Activated T-cell treated with anti-CD3 and anti-CD28 coated beads for 48 hours (primary cell): Measurements from ENCODE around the gene ICAM4.
"Not testable (repeated sequence)": the region's sequence is repeated elsewhere in the genome, so short reads cannot be mapped to it uniquely, and the experiment has no call there.

ENCODE experiments used
- DNase-seq: peaks from one replicate; pipeline ENCODE4 v3.0.0-alpha.2; 2020; ENCODE audit warnings: low read depth

The ICAM4 gene

DNA sequence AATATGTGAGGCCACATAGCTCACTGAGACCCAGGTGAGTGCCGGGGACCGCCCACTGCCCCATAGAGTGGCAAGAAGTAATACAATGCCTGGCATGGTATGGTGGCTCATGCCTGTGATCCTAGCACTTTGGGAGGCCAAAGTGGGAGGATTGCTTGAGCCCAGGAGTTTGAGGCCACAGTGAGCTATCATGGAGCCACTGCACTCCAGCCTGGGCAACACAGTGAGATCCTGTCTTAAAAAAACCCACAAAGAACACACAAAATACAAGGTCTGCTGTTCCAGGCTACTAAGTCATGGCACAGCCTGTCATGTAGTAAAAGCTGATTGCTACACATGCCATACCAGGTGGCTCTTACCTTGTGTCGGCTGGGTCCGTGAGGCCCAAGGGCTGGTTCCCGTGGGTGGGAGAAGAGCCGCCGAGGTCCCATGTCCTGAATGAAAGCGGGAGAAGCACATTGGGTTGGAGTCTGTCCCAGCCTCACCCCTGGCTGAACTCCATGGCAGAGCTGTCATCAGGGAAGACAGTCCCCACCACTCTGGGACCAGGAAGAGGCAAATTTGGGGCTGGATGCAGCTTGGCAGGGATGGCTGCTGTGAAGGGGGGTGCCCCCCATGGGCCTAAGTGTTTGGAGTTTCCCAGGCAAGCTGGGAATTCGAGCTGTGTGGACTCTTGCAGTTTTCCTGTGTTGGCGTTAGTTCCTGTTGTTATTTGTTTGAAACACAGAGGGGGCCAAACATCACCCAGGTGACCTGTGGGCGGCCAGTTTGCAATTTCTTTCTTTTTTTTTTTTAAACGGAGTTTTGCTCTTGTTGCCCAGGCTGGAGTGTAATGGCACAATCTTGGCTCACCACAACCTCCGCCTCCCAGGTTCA lies 32.3 kb downstream of the ICAM4 start:
- no peak for DNase-seq

DNA sequence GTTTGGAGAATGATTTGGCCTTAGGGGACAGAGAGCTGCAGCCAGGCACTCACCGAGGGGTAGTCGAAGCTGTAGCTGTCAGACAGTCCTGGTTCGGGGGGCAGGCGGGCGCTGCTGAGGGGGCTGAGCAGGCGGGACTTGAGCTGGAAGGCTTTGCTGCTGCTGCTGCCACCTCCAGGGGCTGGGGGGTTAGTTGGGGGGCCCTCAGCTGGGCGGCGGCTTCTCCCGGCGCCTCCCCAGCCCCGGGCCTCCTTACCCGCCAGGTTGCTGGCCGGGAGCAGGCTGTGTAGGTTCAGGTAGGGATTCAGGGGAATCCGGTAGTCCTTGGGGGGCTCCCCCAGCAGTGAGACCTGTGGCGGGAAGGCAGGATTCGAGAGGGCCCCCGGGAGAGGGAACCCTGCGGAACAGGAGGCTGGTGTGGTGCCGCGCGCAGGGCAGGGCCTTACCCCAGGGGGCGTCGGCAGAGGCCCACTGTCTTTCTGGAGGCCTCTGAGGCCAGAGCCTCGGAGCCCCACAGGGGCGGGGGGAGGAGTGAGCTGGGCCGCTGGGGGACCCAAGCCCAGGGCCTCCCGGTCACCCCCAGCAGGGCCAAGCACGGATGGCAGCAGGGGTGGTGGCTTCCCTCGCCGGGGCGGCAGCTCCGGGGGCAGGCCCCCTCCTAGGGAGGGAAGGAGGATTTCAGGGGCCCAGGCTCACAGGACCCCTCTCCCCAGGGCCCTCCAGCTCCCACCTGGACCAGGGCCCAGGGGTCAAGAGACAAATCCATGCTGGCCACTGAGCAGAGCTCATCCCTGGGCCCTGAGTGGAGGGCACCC lies 34.1 kb downstream of the ICAM4 start:
- DNase-seq = no peak

DNA sequence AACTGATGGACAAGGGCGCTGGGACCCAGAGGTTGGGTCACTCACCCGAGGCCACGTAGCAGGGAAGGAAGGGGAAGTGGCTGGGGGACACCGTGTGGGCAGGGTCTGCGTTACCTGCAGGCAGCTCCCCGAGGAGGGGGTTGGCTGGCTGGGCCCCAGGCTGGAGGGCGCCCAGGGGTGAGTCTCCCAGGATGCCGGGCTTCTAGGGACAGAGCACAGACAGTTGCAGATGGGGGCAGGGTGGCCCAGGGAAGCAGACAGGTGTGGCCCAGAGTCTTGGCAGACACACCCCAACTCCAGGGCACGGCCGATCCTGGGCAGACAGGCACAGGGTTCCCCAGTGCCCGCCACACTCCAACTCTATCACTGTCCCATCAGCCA lies 34.7 kb downstream of the ICAM4 start:
- no peak for DNase-seq

DNA sequence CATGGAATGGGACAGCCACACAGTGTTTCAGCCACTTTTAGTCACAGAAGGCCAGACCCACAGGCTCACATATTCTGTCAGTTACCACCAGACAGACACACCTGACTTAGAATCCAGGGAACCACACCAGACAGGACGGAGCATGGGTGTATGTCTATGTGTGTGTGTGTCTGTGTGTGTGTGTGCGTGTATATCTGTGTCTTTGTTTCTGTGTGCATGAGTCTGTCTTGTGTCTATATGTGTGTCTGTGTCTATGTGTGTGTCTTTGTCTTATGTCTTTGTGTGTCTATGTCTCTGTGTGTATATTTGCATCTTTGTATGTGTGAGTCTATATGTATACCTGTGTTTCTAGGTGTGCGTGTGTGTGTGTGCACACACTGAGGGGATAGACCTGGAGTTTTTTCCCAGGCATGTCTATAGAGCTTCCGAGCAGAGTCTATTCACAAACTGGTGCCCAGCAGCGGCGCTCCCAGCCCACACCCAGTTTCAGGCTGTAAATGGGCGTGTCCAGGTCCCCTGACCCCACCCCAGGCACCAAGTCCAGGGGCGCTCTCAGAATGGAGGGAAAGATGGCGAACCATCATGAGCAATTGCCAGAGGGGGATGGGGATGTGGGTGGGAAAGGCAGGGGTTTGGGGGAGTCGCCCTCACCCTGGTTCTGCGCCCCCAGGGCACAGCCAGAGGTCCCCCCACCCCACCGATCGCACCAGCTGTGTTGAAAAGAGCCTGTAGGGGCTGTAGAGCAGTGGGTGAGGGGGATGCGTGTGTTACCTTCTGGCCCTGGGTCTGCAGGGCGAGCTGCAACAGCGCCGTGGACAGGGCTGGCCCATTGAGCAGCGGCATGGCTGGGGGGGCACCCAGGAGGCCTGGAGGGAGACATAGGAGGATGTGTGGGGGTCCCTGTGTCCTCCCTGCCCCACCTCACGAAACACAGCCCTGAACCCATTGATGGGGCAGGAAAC lies 35.4 kb downstream of the ICAM4 start:
- DNase-seq = no peak

DNA sequence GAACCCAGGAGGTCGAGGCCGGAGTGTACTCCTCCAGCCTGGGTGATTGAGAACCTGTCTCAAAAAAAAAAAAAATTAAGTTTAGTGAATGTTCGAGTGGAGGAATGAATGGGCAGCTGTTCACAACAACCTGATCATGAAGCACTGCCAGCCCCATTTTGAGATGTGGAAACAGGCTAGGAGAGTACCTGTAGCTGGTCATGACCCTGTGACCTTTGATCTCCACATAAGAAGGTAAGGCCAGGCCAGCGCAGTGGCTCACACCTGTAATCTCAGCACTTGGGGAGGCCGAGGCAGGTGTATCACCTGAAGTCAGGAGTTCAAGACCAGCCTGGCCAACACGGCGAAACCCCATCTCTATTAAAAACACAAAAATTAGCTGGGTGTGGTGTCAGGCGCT lies 39.0 kb downstream of the ICAM4 start:
- DNase-seq = no peak

DNA sequence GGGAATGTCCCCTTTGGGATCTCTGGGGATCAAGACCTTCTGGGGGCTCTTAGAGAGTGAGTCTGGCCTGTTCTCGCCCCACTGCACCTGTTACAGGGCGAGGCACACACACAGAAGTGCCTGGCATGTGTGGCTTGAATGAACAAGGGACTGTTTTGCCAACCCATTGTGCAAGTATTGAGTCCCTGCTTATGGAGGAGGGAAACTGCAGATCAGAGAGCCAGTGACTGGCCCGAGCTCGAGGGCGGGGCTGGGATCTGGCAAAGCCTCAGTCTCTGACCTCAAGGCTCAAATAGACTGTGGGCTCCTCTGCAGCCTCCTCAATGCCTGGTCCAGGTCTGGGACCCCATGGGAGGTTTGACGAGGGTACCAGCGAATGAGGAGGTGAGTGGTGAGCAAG lies 41.0 kb downstream of the ICAM4 start:
- DNase-seq = no peak

DNA sequence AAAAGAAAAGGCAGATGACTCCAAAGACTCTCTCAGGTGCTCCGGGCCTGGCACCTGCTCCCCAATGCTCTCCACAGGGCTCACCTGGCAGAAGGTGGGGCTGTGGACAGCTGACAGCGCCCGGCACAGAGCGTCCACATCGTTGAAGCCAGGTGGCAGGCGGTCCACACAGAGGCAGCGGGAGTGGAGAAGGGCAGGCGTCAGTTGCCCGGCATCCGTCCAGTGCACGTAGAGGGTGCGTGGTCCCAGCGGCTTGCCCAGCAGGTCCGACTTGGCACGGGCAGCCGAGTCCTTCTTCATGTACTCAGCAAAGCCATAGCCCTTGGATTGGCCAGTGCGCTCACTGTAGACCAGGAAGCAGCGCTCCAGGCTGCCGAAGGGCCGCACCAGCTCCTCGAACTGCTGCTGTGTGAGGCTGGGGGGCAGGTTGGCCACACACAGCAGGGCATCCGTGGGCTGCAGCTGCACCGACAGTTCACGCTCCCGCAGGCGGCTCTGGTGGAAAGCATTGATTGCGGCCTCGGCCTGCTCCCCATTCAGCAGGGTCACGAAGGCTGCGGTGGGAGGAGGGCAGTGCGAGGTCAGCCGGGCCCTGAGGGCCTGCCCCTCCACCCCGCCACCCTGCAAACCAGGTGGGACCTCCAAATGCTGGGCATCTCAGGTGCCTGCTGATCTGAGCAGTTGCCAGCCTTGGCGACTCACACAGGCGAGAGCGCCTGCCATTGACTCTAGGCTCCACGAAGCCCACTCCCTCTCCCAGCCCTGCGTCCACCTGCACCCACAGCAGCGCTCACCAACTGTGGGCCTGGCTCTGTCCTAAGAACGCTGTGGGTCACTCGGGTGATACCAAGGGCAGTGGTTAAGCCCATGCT lies 42.0 kb downstream of the ICAM4 start:
- DNase-seq = no peak

DNA sequence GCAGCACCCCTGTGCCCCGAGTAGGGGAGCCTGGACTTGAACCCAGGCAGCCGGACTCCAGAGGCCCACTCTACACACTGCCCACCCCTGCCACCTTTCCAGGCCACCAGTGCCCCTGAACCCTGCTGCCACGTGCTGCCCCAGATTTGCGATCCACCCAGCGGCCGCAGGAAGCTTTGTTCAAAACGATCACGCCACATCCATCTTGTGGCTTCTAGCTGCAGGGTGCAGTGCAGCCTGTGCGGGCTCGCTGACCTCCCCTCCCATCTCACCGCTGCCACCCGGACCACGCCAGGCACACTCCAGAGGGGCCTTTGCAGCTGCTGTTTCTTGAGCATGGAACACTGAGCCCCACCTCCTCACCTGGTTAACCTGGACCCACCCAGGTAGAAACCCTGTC lies 42.8 kb downstream of the ICAM4 start:
- no peak for DNase-seq

DNA sequence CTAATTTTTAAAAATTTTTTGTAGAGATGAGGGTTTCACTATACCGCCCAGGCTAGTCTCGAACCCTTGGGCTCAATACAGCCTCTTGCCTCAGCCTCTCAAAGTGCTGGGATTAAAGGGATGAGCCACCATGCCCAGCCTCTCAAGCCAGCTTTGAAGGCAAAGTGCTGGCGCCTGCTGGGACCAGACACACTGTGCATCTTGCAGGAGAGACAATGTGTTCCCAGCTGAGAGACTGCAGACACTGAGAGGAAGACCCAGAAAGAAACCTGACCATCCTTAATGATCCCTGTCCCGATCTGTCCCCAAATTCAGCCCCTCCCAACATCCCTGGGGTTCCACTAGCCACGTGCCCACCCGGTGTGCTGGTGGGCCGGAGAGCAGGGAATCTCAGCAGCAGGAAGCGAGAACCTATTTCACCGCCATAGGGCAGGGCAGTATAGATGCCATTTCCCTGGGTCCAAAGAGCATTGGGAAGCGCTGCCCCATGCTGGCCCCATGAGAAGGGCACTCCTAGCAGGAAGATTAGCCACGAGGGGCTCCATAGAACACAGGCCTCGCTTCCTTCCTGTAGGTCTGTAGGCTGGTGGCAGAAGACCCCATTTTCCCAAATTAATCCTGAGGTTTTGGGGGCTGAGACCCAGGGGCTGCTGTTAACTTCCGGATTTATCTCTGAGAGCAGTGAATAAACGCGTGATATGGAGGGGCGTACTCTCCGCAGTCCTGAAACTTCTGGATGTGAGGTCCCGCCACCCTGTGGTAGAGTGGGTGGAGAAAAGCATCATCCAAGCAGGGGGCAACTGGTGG lies 45.6 kb downstream of the ICAM4 start:
- no peak for DNase-seq

DNA sequence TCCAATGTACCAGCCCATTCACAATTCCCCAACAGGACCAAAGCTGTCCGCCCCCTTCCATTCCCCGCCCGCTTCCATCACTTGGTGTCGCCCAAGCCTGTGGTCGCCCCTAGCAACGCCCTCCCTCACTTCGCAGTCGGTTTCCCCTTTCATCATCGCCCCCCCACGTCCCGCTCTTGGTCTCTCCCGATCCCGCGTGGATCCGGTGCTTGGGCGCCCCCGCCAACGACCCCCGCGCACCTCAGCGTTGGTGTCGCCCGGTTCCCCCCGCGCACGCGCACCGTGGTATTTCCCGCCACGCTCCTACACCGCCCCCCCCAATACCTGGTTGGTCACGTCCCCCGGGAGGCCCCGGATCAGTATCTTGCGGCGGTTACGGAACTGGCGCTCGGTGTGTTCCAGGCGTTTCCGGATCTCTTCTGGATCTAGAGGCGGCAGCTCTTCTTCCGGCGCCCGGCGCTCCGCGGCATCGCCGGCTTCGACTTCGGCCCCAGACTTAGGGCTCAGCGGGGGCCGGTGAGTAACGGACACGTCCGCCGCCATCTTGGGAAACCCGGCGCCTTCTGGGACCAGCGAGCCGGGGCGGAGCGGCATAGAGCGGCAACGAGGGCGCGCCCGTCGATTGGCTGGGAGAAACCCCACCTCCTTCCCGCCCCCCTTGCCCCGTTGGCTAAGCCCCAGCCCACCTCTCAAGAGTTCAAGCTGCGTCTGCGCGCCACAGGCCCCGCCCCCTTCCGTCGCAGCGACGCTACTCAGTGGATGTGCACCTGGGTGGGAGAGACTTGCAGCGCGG lies 46.4 kb downstream of the ICAM4 start, which contains the start of gene RAVER1:
Gene RAVER1 (minus strand): TSS at position 565 of the 793 bp plus-strand sequence. CDS start 22 bp downstream, at position 543.
- peak; percentile 98 for DNase-seq

DNA sequence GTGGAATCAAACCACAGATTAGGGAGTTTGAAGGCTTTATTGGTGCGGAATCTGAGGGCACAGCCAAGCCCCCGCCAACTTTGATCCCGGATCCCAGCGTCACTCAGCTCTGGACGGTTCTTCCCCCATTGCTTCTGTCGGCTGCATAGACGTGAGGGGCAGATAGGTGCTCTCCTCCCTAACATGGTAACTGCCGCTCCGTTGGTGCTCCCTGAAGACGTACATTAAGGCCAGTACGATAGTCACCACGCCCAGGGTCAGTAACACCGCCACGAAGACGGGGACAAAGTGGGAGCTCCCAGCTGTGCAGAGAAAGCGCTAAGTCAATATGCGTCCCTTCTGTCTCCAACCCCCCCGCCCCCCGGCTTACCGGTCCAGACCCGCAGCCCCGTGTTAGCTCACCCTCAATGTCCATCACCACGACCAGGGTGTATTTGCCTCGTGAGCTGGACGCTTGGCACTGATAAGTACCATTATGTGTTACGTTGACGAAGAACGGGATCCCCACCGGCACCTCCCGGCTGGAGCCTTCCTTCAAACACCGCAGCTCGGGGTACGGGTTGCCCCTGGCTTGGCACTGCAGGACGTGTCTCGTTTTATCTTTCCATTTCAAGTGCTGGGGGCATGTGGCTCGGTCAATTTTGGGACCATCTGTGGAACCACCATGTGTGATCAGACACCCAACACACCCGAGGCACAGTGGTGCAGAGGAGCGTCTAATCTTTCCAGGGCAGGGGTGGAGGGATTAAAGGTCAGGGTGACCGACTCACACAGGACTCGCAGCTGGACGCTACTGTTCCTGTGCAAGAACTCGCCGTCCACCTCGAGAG lies 47.2 kb downstream of the ICAM4 start:
- no peak for DNase-seq

DNA sequence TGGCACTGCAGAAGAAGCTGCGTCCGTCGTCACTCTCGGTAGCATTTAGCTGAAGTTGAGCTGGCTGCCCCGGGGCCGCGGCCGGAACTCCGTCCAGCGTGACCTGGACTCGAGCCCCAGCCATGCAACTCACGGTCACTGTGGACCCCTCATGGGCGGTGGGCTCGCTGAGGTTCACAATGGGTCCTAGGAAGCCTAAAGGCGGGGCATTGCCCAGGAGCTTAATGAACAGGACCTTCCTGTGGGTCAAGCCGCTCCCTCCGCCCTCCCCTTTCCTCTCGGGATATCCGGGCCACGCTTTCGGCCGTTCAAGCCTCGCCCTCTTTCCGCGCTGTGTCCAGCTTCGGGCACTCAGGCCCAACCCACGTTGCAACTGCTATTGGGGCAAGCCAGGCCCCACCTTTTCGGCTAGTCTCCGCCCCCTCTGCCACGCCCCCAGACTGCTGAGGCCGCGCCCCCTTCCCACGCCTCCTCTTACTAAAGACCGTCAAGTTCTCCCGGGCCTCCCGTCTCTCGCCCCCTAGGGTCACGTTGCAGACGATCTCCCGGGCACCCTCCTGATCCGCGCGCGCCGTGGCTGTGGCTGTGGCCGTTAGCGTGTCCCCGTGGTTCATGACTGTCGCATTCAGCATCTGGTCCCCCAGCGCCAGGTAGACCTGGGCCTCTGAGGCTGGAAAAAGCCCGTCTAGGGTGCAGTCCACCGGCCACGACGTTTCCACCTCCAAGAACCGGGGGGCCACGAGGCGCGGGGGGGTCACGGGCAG lies 48.0 kb downstream of the ICAM4 start:
- peak; percentile 67 for DNase-seq

DNA sequence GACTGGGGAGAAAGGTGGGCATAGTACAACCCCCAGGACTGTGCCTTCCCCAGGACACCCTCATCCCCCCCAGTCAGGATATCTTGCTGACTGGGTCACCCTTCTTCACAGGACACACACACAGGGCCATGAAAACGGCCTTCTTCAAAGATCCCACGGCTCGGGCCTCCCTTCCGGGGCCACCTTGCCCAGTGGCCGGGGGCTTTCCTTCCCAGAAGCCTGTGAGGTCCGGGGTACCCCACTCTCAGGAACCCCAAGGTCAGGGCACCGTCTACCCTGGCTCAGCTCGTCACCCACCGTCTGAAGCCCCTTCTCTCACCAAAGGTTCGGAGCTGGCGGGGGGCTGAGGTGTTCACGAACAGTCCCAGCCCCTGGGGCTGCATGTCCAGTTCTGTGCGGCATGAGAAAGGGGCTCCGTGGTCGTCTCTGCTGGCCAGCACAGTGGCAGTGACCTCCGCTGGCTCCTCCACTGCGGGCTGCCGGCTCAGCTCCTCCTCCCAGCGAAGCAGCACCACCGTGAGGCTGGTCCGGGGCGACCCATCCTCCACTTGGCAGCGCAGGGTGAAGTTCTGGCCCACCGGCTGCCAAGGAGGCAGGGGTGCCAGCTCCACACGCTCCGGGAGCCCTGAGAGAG lies 48.7 kb downstream of the ICAM4 start:
- no peak for DNase-seq

DNA sequence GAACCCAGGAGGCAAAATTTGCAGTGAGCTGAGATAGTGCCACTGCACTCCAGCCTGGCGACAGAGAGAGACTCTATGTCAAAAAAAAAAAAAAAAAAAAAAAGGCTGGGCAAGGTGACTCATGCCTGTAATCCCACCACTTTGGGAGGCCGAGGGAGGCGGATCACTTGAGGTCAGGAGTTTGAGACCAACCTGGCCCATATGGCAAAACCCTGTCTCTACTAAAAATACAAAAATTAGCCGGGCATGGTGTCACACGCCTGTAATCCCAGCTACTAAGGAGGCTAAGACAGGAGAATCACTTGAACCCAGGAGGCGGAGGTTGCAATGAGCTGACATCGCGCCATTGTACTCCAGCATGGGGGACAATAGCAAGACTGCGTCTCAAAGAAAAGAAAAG lies 50.0 kb downstream of the ICAM4 start:
- not testable (repeated sequence) for DNase-seq
